ENCODE results near the gene WAC.

- no peak for TF ChIP-seq CTCF (IDR thresholded peaks at IDR 0.05; ENCODE audit: insufficient read depth, low read depth, low read length)
- TF ChIP-seq EZH2 (IDR thresholded peaks at IDR 0.05; ENCODE audit: insufficient read depth, low read length) = no peak
Observed at GRCh38 chr10:28530751-28531150, 2.2 kb upstream of the WAC start.

Measured in astrocyte (in vitro differentiated cells and primary cell).